T-cell (primary cell): ENCODE measurements around the gene STRBP. TPM values are rescaled to one million over a fixed set of nuclear protein-coding genes. Genes with fewer than 3 reads are reported as not detected.

ENCODE experiments used
- ATAC-seq, 4 experiments: fragments of 200-7000 bp in 3 of 4; fragments of 150-1000 bp in 1 of 4; cut with Tn5 transposase; replicated peaks in 1 of 4; 1 replicate in 3 of 4; 2 replicates in 1 of 4; pipeline ENCODE4 v1.10.0; 2021; ENCODE audit warnings: moderate library complexity in 3 of 4, mild to moderate bottlenecking in 2 of 4, moderate number of reproducible peaks in 1 of 4
- CTCF ChIA-PET, 2 donors: fragments of 300-600 bp; sonication (Branson Sonifier 250); formaldehyde crosslinking; loops; one replicate each; lab custom pipeline; 2022; ENCODE audit warnings: antibody characterized with exemption in 2 of 2; lab: Charles Lee
- POLR2A ChIA-PET, 2 donors: fragments of 300-600 bp; sonication (Branson Sonifier 250); formaldehyde crosslinking; loops; one replicate each; lab custom pipeline; 2022; ENCODE audit warnings: antibody characterized with exemption in 2 of 2; lab: Charles Lee
- DNase-seq, 35 experiments: peaks; one replicate each; pipeline versions ENCODE4 v3.0.0 to v3.0.0-alpha.2; 2013 to 2023
- H3K27ac ChIP-seq: one replicate; pipeline ENCODE4 v1.5.1; 2013; ENCODE audit warnings: low read length
- H3K27me3 ChIP-seq, 2 experiments: replicated peaks in 1 of 2; 1 replicate in 1 of 2; 2 replicates in 1 of 2; pipeline versions ENCODE4 v1.6.1 to v1.7.0; 2013; ENCODE audit warnings: low read length in 1 of 2, mixed read lengths in 1 of 2; ENCODE audit not compliant: control insufficient read depth in 2 of 2, insufficient read depth in 2 of 2; ENCODE audit errors: extremely low read depth in 1 of 2
- H3K36me3 ChIP-seq, 2 donors: 1 replicate in 1 of 2; 2 replicates in 1 of 2; pipeline versions ENCODE4 v1.6.1 to v1.7.0; 2013; ENCODE audit warnings: low read length in 1 of 2; ENCODE audit not compliant: control insufficient read depth in 2 of 2, insufficient read depth in 1 of 2; ENCODE audit errors: extremely low read depth in 1 of 2
- H3K4me1 ChIP-seq, 2 experiments: 1 replicate in 1 of 2; 2 replicates in 1 of 2; pipeline versions ENCODE4 v1.6.1 to v1.7.0; 2013; ENCODE audit warnings: low read length in 2 of 2, mixed read lengths in 1 of 2; ENCODE audit not compliant: insufficient read depth in 2 of 2, control insufficient read depth in 1 of 2; ENCODE audit errors: extremely low read depth in 1 of 2
- H3K4me3 ChIP-seq, 2 donors: 1 replicate in 1 of 2; 2 replicates in 1 of 2; pipeline versions ENCODE4 v1.5.1 to v1.7.0; 2013; ENCODE audit warnings: mild to moderate bottlenecking in 2 of 2, low read length in 1 of 2, moderate library complexity in 1 of 2; ENCODE audit not compliant: control insufficient read depth in 1 of 2; ENCODE audit errors: extremely low read depth in 1 of 2
- H3K9me3 ChIP-seq: 2 replicates; pipeline ENCODE4 v1.7.0; 2013
- H3K27ac Mint-ChIP-seq, 2 donors: one replicate each; pipeline ENCODE4 v1.8.0; 2020 to 2021; ENCODE audit warnings: mild to moderate bottlenecking in 2 of 2, mixed read lengths in 2 of 2
- H3K27me3 Mint-ChIP-seq, 2 donors: one replicate each; pipeline ENCODE4 v1.8.0; 2021 to 2022; ENCODE audit warnings: mixed read lengths in 2 of 2
- H3K36me3 Mint-ChIP-seq: one replicate; pipeline ENCODE4 v1.8.0; 2021; ENCODE audit warnings: mixed read lengths
- H3K4me1 Mint-ChIP-seq, 3 donors: one replicate each; pipeline ENCODE4 v1.8.0; 2020 to 2022; ENCODE audit warnings: mixed read lengths in 3 of 3, mild to moderate bottlenecking in 1 of 3
- H3K4me3 Mint-ChIP-seq, 3 donors: one replicate each; pipeline ENCODE4 v1.8.0; 2020 to 2022; ENCODE audit warnings: mild to moderate bottlenecking in 3 of 3, mixed read lengths in 3 of 3, moderate library complexity in 3 of 3
- H3K9me3 Mint-ChIP-seq, 3 donors: one replicate each; pipeline ENCODE4 v1.8.0; 2020 to 2022; ENCODE audit warnings: mixed read lengths in 3 of 3
- WGBS: methylation state at CpG from one replicate; pipeline ENCODE4 v1.1.5; 2013; ENCODE audit warnings: missing lambda C conversion rate; ENCODE audit not compliant: insufficient coverage; 5-methylcytosine and 5-hydroxymethylcytosine counted together
- total RNA-seq, 35 experiments: library from RNA in 6 of 35; stranded (reverse) in 6 of 35; fragments of 120-200 nt in 1 of 35; gene quantifications; one replicate each; pipeline versions ENCODE4 v1.2.1 to v1.2.4 and lab custom pipeline; 2013 to 2026

STRBP gene
- total RNA-seq, 5 donors from 2014 or later (not counting 1 experiment from before 2014, with no cell fraction given): 18.6 to 26.9 (median 20.0) TPM

DNA sequence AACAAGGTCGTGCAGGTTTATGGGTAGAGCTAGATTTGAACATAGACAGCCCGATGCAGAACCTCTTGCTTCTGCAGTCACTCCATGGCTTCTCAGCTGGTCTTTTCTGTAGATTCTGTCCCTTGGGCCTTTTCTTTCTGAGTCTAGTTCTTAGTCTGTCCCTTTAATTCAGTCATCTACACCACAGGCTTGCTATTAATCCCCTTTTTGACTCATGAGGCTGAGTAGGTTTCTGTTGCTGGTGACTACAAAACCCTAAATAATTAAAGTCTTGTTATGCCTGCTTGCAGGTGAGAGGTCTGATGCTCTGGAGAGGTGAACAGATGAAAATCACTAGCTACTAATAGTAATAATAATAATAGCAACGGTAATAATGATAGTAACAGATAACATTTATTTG is 19.3 kb upstream of the STRBP start:
- ChIA-PET POLR2A (no interaction called here), CTCF (no interaction called here)
- no peak for DNase-seq
- H3K4me3 ChIP-seq: no peak overlapping the region
- no peak overlapping the region for H3K4me3 Mint-ChIP-seq
- no peaks in the 10 kb centered on the region for H3K9me3 Mint-ChIP-seq
- ATAC-seq: no peak
- H3K27me3 Mint-ChIP-seq: peaks cover 6 to 8% of the 10 kb centered on the region in 2 donors
- no peak overlapping the region for H3K27ac Mint-ChIP-seq
- WGBS: no CpG with 5 or more reads among the region's 3 CpGs
- H3K36me3 Mint-ChIP-seq: no peaks in the 10 kb centered on the region
- H3K27me3 ChIP-seq: peaks cover 0 to 2% of the 10 kb centered on the region in 2 experiments
- no peaks in the 10 kb centered on the region for H3K36me3 ChIP-seq
- no peak overlapping the region for H3K27ac ChIP-seq
- no peaks in the 10 kb centered on the region for H3K9me3 ChIP-seq
- peaks cover 0 to 2% of the 10 kb centered on the region in 2 experiments for H3K4me1 ChIP-seq
- H3K4me1 Mint-ChIP-seq: no peaks in the 10 kb centered on the region

- DNase-seq: no peak
- POLR2A ChIA-PET: no interaction called here
- no CpG with 5 or more reads among the region's 1 CpG for WGBS
Measured at GRCh38 chr9:123286324-123286723, 17.9 kb upstream of the STRBP start.

DNA sequence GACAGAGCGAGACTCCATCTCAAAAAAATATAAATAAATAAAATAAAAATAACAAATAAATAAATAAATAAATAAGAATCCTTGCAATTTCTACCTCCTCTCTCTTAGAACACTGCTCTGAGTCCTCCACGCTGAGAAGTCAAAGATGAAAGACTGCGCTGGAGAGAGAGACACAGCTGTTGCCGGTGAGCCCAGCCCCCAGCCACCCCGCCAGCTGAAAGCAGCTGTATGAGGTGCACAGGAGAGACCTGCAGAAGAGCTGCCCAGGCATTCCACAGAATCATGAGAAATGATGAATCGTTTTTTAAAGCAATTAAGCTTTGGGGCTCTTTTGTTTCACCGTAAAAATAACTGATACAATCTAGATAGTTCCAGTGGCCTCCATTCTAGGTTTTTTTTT is 16.3 kb upstream of the STRBP start:
- CTCF ChIA-PET: interaction anchor here in 1 of 2 donors (0.7 kb wide), 1 partner anchor 896 kb away, joined by 7 read pairs; no protein-coding TSS in a partner anchor
- H3K9me3 ChIP-seq: no peaks in the 10 kb centered on the region
- H3K27me3 ChIP-seq: peaks cover 0 to 3% of the 10 kb centered on the region in 2 experiments
- no peaks in the 10 kb centered on the region for H3K9me3 Mint-ChIP-seq
- ATAC-seq: no peak
- no peak overlapping the region for H3K27ac Mint-ChIP-seq
- no peak for DNase-seq
- no peak overlapping the region for H3K4me3 Mint-ChIP-seq
- H3K4me1 ChIP-seq: no peaks in the 10 kb centered on the region
- no peaks in the 10 kb centered on the region for H3K36me3 ChIP-seq
- no peaks in the 10 kb centered on the region for H3K36me3 Mint-ChIP-seq
- no peak overlapping the region for H3K27ac ChIP-seq
- H3K4me3 ChIP-seq: no peak overlapping the region
- peaks cover 0 to 3% of the 10 kb centered on the region in 2 donors for H3K27me3 Mint-ChIP-seq
- no peaks in the 10 kb centered on the region for H3K4me1 Mint-ChIP-seq
- WGBS: 31% methylated on average over 3 of the region's 7 CpGs
- POLR2A ChIA-PET: no interaction called here

More at GRCh38 chr9:123286324-123286723, 17.9 kb upstream of the STRBP start:
- H3K27me3 ChIP-seq: peaks cover 0 to 2% of the 10 kb centered on the region in 2 experiments
- H3K27ac ChIP-seq: no peak overlapping the region
- CTCF ChIA-PET: interaction anchor here in 1 of 2 donors (0.7 kb wide), 1 partner anchor 65 kb away, joined by 3 read pairs; no protein-coding TSS in a partner anchor
- Mint-ChIP-seq H3K9me3 (no peaks in the 10 kb centered on the region), H3K27ac (no peak overlapping the region), H3K36me3 (no peaks in the 10 kb centered on the region), H3K4me3 (no peak overlapping the region), H3K4me1 (no peaks in the 10 kb centered on the region), H3K27me3 (peaks cover 0 to 3% of the 10 kb centered on the region in 2 donors)
- no peak for ATAC-seq
- no peak overlapping the region for H3K4me3 ChIP-seq
- peaks cover 0 to 1% of the 10 kb centered on the region in 2 experiments for H3K4me1 ChIP-seq
- H3K36me3 ChIP-seq: no peaks in the 10 kb centered on the region
- H3K9me3 ChIP-seq: no peaks in the 10 kb centered on the region

DNA sequence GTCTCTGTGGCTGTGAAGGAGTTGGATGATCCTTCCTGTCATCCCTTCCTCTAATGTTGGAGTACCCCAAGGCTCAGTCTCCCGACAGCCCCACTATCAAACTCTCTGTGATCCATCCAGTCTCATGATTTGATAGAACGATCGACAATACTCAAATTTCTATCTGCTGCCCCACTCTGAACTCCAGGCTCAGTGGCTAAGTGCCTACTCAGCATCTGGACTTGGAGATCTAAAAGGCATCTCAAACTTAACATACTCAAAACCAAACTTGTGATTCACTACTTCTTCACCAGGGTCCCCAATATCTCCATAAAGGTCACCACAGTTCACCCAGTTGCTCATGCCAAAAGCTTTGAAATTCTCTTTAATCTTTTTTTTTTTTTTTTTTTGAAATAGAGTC is 15.1 kb upstream of the STRBP start:
- ChIA-PET CTCF (interaction anchor here in 1 of 2 donors (0.6 kb wide), 1 partner anchor 43 kb away, joined by 4 read pairs; no protein-coding TSS in a partner anchor), POLR2A (interaction anchor here (0.6 kb wide), 2 partner anchors 38 to 203 kb away, joined by 5 to 6 read pairs; no protein-coding TSS in a partner anchor)
- Mint-ChIP-seq H3K4me1 (peaks cover 0 to 3% (median 0%) of the 10 kb centered on the region in 3 donors), H3K9me3 (peaks cover 0 to 7% (median 6%) of the 10 kb centered on the region in 3 donors), H3K4me3 (no peak overlapping the region), H3K27ac (no peak overlapping the region), H3K36me3 (no peaks in the 10 kb centered on the region), H3K27me3 (peaks cover 0 to 3% of the 10 kb centered on the region in 2 donors)
- ATAC-seq (no peak), DNase-seq (no peak)
- peaks cover 0 to 5% of the 10 kb centered on the region in 2 experiments for H3K27me3 ChIP-seq
- H3K9me3 ChIP-seq: no peaks in the 10 kb centered on the region
- H3K27ac ChIP-seq: no peak overlapping the region
- no peaks in the 10 kb centered on the region for H3K36me3 ChIP-seq
- no peaks in the 10 kb centered on the region for H3K4me1 ChIP-seq
- H3K4me3 ChIP-seq: no peak overlapping the region
- WGBS: 95% methylated on average over 3 of the region's 3 CpGs

GRCh38 chr9:123283048-123283408 is 14.6 kb upstream of the STRBP start:
- no peak overlapping the region for H3K27ac Mint-ChIP-seq
- no peaks in the 10 kb centered on the region for H3K9me3 ChIP-seq
- H3K36me3 ChIP-seq: no peaks in the 10 kb centered on the region
- H3K4me3 Mint-ChIP-seq: no peak overlapping the region
- peaks cover 0 to 5% (median 0%) of the 10 kb centered on the region in 3 donors for H3K4me1 Mint-ChIP-seq
- H3K27ac ChIP-seq: no peak overlapping the region
- H3K4me3 ChIP-seq: no peak overlapping the region
- 85% methylated on average over 4 of the region's 5 CpGs for WGBS
- DNase-seq (no peak), ATAC-seq (no peak)
- H3K36me3 Mint-ChIP-seq: no peaks in the 10 kb centered on the region
- ChIA-PET CTCF (interaction anchor here in 1 of 2 donors (0.6 kb wide), 1 partner anchor 44 kb away, joined by 4 read pairs; no protein-coding TSS in a partner anchor), POLR2A (interaction anchor here (0.6 kb wide), 2 partner anchors 38 to 203 kb away, joined by 5 to 6 read pairs; no protein-coding TSS in a partner anchor)
- H3K27me3 ChIP-seq: peaks cover 0 to 5% of the 10 kb centered on the region in 2 experiments
- no peaks in the 10 kb centered on the region for H3K4me1 ChIP-seq
- peaks cover 0 to 3% of the 10 kb centered on the region in 2 donors for H3K27me3 Mint-ChIP-seq
- H3K9me3 Mint-ChIP-seq: peaks cover 0 to 7% (median 6%) of the 10 kb centered on the region in 3 donors

GRCh38 chr9:123282362-123283047 is 14.1 kb upstream of the STRBP start:
- Histone ChIP-seq H3K4me1 (no peaks in the 10 kb centered on the region), H3K27ac (no peak overlapping the region), H3K9me3 (no peaks in the 10 kb centered on the region), H3K36me3 (no peaks in the 10 kb centered on the region), H3K27me3 (peaks cover 0 to 5% of the 10 kb centered on the region in 2 experiments), H3K4me3 (no peak overlapping the region)
- Mint-ChIP-seq H3K9me3 (peaks cover 0 to 7% (median 6%) of the 10 kb centered on the region in 3 donors), H3K27me3 (peaks cover 0 to 3% of the 10 kb centered on the region in 2 donors), H3K27ac (no peak overlapping the region), H3K4me1 (peaks cover 0 to 5% (median 0%) of the 10 kb centered on the region in 3 donors), H3K36me3 (no peaks in the 10 kb centered on the region), H3K4me3 (no peak overlapping the region)
- ChIA-PET CTCF (no interaction called here), POLR2A (no interaction called here)
- DNase-seq (no peak), ATAC-seq (no peak)
- WGBS: 62% methylated on average over 4 of the region's 10 CpGs
